GM23248 (cell line): ENCODE results near the gene ADGRL1. TPM values are rescaled to one million over a fixed set of nuclear protein-coding genes. Genes with fewer than 3 reads are reported as not detected.
"Not testable (repeated sequence)": the region's sequence is repeated elsewhere in the genome, so short reads cannot be mapped to it uniquely, and the experiment has no call there.

ENCODE experiments used
- DNase-seq: peaks from one replicate; pipeline ENCODE4 v3.0.0-alpha.2; 2015
- H2AFZ ChIP-seq: fragments of 200-600 bp; sonication (generic); 2 replicates; pipeline ENCODE4 v1.6.1; 2016; ENCODE audit warnings: antibody characterized with exemption
- H3F3A ChIP-seq: fragments of 200-600 bp; sonication (generic); 2 replicates; pipeline ENCODE4 v1.6.1; 2016; ENCODE audit warnings: mild to moderate bottlenecking, antibody characterized with exemption, mixed run types; ENCODE audit not compliant: insufficient read depth
- H3K27ac ChIP-seq: fragments of 200-600 bp; sonication (generic); 2 replicates; pipeline ENCODE4 v1.5.1; 2016; ENCODE audit warnings: mild to moderate bottlenecking
- H3K27me3 ChIP-seq: fragments of 200-600 bp; sonication (generic); replicated peaks from 2 replicates; pipeline ENCODE4 v1.6.1; 2016; ENCODE audit warnings: mild to moderate bottlenecking; ENCODE audit not compliant: insufficient read depth
- H3K36me3 ChIP-seq: fragments of 200-600 bp; sonication (generic); 2 replicates; pipeline ENCODE4 v1.6.1; 2016; ENCODE audit warnings: low read depth, mild to moderate bottlenecking
- H3K4me1 ChIP-seq: fragments of 200-600 bp; sonication (generic); 2 replicates; pipeline ENCODE4 v1.6.1; 2016; ENCODE audit warnings: mild to moderate bottlenecking; ENCODE audit not compliant: insufficient read depth
- H3K4me2 ChIP-seq: fragments of 200-600 bp; sonication (generic); one replicate; pipeline ENCODE4 v1.6.1; 2016; ENCODE audit warnings: mild to moderate bottlenecking; ENCODE audit not compliant: unreplicated experiment
- H3K4me3 ChIP-seq: fragments of 200-600 bp; sonication (generic); 2 replicates; pipeline ENCODE4 v1.5.1; 2016; ENCODE audit warnings: mild to moderate bottlenecking
- H3K79me2 ChIP-seq: fragments of 200-600 bp; sonication (generic); 2 replicates; pipeline ENCODE4 v1.6.1; 2016; ENCODE audit warnings: mild to moderate bottlenecking; ENCODE audit not compliant: insufficient read depth
- H3K9ac ChIP-seq: fragments of 200-600 bp; sonication (generic); 2 replicates; pipeline ENCODE4 v1.6.1; 2016; ENCODE audit warnings: mild to moderate bottlenecking
- H3K9me2 ChIP-seq: fragments of 200-600 bp; sonication (generic); 2 replicates; pipeline ENCODE4 v1.6.1; 2016; ENCODE audit warnings: mixed run types, mild to moderate bottlenecking, moderate library complexity; ENCODE audit not compliant: insufficient read depth
- H3K9me3 ChIP-seq: fragments of 200-600 bp; sonication (generic); one replicate; pipeline ENCODE4 v1.6.1; 2017; ENCODE audit warnings: low read depth
- H4K20me1 ChIP-seq: fragments of 200-600 bp; sonication (generic); 2 replicates; pipeline ENCODE4 v1.6.0; 2016; ENCODE audit not compliant: insufficient read depth
- EZH2 ChIP-seq: fragments of 200-600 bp; sonication (generic); IDR thresholded peaks from 2 replicates; pipeline ENCODE4 v1.6.1; 2018; ENCODE audit warnings: antibody characterized with exemption, mild to moderate bottlenecking; ENCODE audit not compliant: insufficient read depth, poor library complexity, severe bottlenecking
- EZH2phosphoT487 ChIP-seq: fragments of 200-600 bp; sonication (generic); IDR thresholded peaks from 2 replicates; pipeline ENCODE4 v1.6.1; 2018; ENCODE audit warnings: antibody characterized with exemption, moderate library complexity, mild to moderate bottlenecking, low read depth; ENCODE audit not compliant: insufficient read depth
- WGBS, 2 experiments: methylation state at CpG; one replicate each; pipeline ENCODE4 v1.1.6; 2015 to 2017; ENCODE audit warnings: low lambda C conversion rate in 2 of 2, low coverage in 1 of 2; ENCODE audit errors: missing lambda C conversion rate in 2 of 2; 5-methylcytosine and 5-hydroxymethylcytosine counted together
- in situ Hi-C: fragments of 300-500 bp; cut with MboI; formaldehyde crosslinking; loops from 2 replicates; pipeline ENCODE4 v1.15.0; 2020
- polyA plus RNA-seq: library from polyadenylated mRNA; unstranded; fragments of >200 nt; fragmentation: Nextera tagmentation; extraction: Ambion mirVana; gene quantifications from 2 replicates; pipeline ENCODE4 v1.2.1, GENCODE V29; 2016
- total RNA-seq: library from RNA; depleted of rRNA; stranded (reverse); fragments of >200 nt; shearing (Covaris generic); gene quantifications from 2 replicates; pipeline ENCODE4 v1.2.3, GENCODE V29; 2014

The ADGRL1 gene
- total and polyA plus RNA-seq, 2 experiments from 2014 or later = 1.0 to 3.0 TPM

DNA sequence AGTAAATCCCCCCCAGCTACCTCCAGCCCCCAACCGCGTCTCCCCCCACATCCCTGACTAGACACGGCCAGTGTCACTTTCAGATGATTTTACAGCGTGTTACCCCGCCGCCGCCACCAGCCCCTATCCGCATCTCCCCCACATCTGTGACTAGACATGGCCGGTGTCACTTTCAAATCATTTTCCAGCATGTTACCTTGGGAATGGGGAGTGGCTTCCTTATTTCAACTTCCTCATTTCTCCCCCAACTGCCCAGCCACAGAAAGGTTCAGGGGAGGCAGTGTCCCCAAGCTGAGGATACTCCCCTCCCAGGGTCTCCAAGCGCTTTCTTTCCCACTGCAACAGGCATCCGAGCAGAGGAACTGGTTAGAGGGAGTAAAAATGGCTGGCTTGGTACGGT lies 18.4 kb downstream of the ADGRL1 start:
- no peaks in the 10 kb centered on the region for H4K20me1 ChIP-seq
- H3F3A ChIP-seq = no peaks in the 10 kb centered on the region
- in situ Hi-C loops = no loop called here
- no peaks in the 10 kb centered on the region for H3K79me2 ChIP-seq
- DNase-seq = no peak
- H3K4me2 ChIP-seq = no peak overlapping the region
- H2AFZ ChIP-seq = no peak overlapping the region
- no peaks in the 10 kb centered on the region for H3K36me3 ChIP-seq
- no peaks in the 10 kb centered on the region for H3K4me1 ChIP-seq
- WGBS, 2 experiments = 94 to 98% methylated on average over 10 to 12 of the region's 12 CpGs
- no peaks in the 10 kb centered on the region for H3K9me3 ChIP-seq
- no peaks in the 10 kb centered on the region for H3K27me3 ChIP-seq
- no peaks in the 10 kb centered on the region for H3K9me2 ChIP-seq
- H3K27ac ChIP-seq = no peak overlapping the region
- H3K4me3 ChIP-seq = no peak overlapping the region
- H3K9ac ChIP-seq = no peak overlapping the region
- TF ChIP-seq EZH2phosphoT487 (no peak), EZH2 (no peak)

DNA sequence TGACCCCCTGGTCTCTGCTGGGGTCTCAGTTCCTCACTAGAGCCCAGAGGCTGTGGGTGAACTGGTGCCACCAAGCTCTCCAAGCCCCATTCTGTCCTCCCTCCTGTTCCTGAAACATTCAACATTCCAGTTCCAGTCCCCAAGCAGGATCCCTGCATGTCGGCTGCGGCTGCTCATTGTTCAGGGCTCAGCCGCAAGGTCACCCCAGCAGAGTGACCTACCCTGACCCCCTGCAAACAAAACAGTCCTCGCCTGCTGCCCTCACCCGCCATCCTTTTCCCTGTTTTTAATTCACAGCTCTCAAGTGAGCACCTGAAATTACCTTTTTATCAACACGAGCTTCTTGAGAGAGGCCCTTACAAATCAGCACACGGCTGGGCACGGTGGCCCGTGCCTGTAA lies 19.3 kb downstream of the ADGRL1 start:
- H3K4me1 ChIP-seq, H3F3A ChIP-seq, H3K9me3 ChIP-seq, H2AFZ ChIP-seq, in situ Hi-C loops, H3K36me3 ChIP-seq, H3K27ac ChIP-seq, H3K4me2 ChIP-seq, H3K9me2 ChIP-seq, H3K27me3 ChIP-seq, H3K9ac ChIP-seq, H3K4me3 ChIP-seq, H3K79me2 ChIP-seq, DNase-seq, H4K20me1 ChIP-seq: not testable (repeated sequence)
- 85 to 90% methylated on average over 9 of the region's 9 CpGs for WGBS, 2 experiments

DNA sequence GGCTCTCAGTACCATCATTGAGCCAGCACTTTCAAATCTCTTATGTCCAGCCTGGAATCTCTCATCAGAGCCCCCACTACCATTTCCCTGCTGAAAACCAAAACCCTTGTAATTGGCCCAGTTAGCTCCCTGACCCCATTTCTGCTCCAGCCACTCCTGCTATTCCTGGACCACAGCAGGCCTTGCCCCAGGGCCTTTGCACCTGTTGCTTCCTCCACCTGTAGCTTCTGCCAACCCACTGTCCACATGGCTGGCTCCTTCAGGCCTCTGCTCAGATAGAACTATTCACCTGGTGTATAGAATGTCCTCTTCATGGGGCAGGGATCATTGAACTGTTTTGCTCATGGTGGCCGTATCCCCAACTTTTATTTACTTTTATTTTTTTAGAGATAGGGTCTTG lies 20.3 kb downstream of the ADGRL1 start:
- H4K20me1 ChIP-seq, H3K4me2 ChIP-seq, H3K36me3 ChIP-seq, H3K9me3 ChIP-seq, DNase-seq, H3F3A ChIP-seq, H3K4me1 ChIP-seq, H3K27ac ChIP-seq, H3K27me3 ChIP-seq, in situ Hi-C loops, H3K79me2 ChIP-seq, H3K9ac ChIP-seq, H2AFZ ChIP-seq, H3K4me3 ChIP-seq, H3K9me2 ChIP-seq: not testable (repeated sequence)
- WGBS, 2 experiments = 83 to 85% methylated on average over 1 of the region's 1 CpG

DNA sequence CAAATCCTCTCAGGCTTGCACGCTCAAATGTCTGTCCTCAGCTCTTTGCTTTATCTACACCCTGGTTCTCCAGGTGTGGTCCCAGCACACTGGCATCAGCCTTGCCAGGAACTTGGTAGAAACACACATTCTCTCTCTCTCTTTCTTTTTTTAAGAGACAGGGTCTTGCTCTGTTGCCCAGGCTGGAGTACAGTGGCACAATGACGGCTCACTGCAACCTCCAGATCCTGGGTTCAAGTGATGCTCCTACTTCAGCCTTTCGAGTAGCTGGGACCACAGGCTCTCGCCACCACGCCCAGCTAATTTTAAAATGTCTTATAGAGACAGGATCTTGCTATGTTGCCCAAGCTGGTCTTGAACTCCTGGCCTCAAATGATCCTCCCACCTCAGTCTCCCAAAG lies 20.8 kb downstream of the ADGRL1 start:
- in situ Hi-C loops = no loop called here
- Histone ChIP-seq H2AFZ (no peak overlapping the region), H3K9me2 (no peaks in the 10 kb centered on the region), H3K27me3 (no peaks in the 10 kb centered on the region), H3K79me2 (no peaks in the 10 kb centered on the region), H3K27ac (no peak overlapping the region), H3F3A (no peaks in the 10 kb centered on the region), H3K36me3 (no peaks in the 10 kb centered on the region), H3K9me3 (no peaks in the 10 kb centered on the region), H4K20me1 (no peaks in the 10 kb centered on the region), H3K4me1 (no peaks in the 10 kb centered on the region), H3K4me3 (no peak overlapping the region), H3K4me2 (no peak overlapping the region), H3K9ac (no peak overlapping the region)
- WGBS, 2 experiments = 93 to 94% methylated on average over 5 of the region's 5 CpGs
- DNase-seq = no peak
- TF ChIP-seq EZH2 (no peak), EZH2phosphoT487 (no peak)

DNA sequence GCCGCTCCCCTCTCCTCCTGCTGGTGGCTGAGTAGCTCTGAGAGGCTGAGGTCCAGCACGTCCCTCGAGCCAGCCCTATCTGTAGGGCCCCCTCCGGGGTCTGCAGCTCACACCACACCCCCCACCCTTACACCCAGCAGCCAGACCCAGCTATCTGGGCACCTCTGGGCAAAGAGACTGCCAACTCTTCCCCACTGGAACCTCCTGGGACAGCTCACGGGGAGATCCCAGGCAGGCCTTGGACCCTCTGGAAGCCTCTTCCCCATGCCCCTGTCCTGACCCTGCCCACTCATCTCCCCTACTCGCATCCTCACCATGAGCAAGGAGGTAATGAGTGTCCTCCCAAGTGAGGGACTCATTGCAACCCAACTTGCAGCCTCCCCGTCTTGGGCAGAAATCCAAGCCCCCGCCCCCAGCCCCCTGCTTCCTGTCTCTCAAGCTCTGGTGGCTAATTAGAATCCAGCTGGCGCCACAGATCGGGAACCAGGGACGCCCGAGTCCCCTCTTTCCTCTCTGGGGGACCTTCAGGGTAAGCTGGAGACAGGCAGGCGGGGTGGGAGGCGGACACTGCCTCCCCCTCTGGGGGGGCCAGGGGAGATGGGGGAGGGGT lies 22.1 kb downstream of the ADGRL1 start:
- H3K4me2 ChIP-seq = no peak overlapping the region
- no peaks in the 10 kb centered on the region for H4K20me1 ChIP-seq
- DNase-seq = no peak
- H3K4me1 ChIP-seq = no peaks in the 10 kb centered on the region
- 72 to 76% methylated on average over 13 to 14 of the region's 14 CpGs for WGBS, 2 experiments
- no peaks in the 10 kb centered on the region for H3K9me2 ChIP-seq
- H3K4me3 ChIP-seq = no peak overlapping the region
- H2AFZ ChIP-seq = no peak overlapping the region
- H3K27me3 ChIP-seq = no peaks in the 10 kb centered on the region
- in situ Hi-C loops = no loop called here
- TF ChIP-seq EZH2phosphoT487 = no peak
- TF ChIP-seq EZH2 = no peak
- H3K79me2 ChIP-seq = no peaks in the 10 kb centered on the region
- no peak overlapping the region for H3K9ac ChIP-seq
- no peak overlapping the region for H3K27ac ChIP-seq
- no peaks in the 10 kb centered on the region for H3K36me3 ChIP-seq
- H3F3A ChIP-seq = no peaks in the 10 kb centered on the region
- H3K9me3 ChIP-seq = no peaks in the 10 kb centered on the region
